HG03520 (cell line): ENCODE data around the gene SPRR2D.
"Not testable (repeated sequence)": the region's sequence is repeated elsewhere in the genome, so short reads cannot be mapped to it uniquely, and the experiment has no call there.

Source experiments
- ATAC-seq: cut with Tn5 transposase; IDR thresholded peaks from one replicate; pipeline ENCODE4 v1.9.1; 2021; ENCODE audit warnings: mild to moderate bottlenecking, moderate library complexity; ENCODE audit not compliant: unreplicated experiment

Gene SPRR2D

DNA sequence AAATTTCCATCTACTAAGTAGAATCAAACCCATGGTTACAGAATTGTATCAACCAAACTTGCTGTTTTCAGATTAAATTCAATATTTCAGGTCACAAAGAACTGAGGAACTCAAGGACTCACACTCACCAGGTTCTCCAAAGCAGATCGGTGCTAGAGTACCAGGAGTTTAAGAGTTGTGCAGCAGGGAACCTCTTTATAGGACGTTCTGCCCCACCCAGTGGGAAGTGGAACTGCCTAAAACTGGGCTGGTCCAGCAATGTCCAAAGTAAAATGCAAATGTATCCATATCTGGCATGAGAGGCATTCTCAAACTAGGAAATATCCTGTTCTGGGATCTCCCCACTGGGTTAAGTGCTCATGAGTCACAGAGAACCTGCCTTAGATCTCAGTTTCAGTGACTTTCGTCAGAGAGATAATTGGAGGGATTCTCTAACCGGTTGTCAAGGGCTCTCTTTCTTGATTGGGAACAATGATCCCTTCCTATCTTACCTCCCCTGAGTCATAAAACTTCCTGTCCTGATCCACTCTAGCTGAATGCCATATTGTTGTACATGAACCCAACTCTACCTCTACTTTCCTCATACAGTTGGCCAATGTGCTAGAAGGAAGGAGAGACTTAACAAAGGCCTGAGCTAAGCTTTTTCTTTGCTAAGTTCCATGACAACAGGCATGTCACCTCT is at the start of gene SPRR2D:
SPRR2D (minus strand) TSS at position 171 of the 682 bp plus-strand sequence. CDS start 774 bp downstream, outside the sequence.
- no peak for ATAC-seq

DNA sequence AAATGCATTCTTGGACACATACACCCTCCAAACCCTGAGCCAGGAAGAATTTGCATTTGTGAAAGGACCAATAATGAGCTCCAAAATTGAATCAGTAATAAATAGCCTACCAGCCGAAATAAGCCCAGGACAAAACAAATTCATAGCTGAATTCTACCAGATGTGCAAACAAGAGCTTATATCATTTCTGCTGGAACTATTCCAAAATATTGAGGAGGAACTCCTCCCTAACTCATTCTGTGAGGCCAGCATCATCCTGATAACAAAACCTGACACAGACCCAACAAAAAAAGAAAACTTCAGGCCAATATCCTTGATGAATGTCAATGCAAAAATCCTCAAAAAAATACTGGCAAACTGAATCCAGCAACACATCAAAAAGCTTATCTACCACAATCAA is 46.7 kb upstream of the SPRR2D start:
- ATAC-seq, result no peak

- no peak for ATAC-seq
These were observed 40.8 kb upstream of the SPRR2D start for GRCh38 chr1:153081736-153082135.

- ATAC-seq, result no peak
These were observed 32.1 kb upstream of the SPRR2D start for GRCh38 chr1:153072806-153073726.

DNA sequence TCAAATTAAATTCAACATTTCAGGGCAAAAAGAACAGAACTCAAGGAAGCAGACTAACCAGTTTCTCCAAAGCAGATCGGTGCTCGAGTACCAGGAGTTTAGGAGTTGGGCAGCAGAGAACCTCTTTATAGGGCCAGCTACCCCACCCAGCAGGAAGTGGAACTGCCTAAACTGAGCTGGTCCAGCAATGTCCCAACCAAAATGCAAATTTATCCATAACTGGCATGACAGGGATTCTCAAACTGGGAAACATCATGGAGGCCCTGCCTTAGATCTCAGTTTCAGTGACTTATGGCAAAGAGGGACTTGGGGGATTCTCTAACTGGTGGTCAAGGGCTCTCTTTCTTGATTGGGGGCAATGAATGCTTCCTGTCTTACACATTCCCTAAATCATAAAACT is 30.6 kb upstream of the SPRR2D start, which contains the start of gene SPRR2B:
SPRR2B (minus strand) TSS at position 101 of the 400 bp plus-strand sequence. CDS start 772 bp downstream, outside the sequence.
- ATAC-seq, result no peak

GRCh38 chr1:153070243-153070642 is 29.3 kb upstream of the SPRR2D start:
- no peak for ATAC-seq

DNA sequence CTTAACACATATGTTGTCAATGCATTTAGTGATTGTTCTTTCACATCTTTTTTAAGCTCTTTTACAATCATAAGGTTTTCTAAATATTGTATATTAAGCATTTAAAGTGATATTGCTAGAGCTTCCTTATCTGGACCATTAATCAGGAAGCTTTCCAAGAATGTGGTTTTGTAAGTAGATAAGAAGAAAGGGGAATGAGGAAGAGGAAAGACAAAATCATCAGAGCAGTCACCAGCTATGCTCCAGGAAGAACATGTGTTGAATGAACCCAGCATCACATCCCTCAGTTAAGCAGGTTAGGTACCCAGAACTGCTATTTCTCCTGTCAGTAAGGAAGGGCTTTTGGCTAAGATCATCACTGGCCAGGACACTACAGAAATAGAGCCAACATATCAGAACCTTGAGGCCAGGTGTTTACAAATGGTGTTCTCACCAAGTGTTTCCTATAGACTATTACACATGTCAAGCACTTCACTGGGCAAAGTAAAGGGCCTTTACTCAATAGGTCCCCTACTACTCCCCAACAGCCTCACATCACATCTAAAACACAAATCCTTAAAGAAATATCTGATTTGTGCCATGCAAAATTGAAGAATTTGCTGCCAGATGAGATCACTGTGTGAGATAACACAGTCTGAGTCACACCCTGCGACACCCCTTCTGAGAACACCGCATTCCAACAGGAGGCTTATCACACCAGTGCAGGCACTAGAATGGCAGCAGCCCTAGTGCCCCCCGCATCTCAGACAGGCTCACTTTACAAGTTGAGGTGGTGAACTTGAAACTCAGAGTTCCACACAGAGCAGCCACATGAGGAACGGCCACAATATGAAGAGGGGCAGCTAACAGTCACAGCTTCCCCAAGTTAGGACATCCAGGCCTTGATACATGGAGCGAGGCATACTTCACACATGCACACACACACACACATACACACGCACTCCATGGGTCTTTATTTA is 18.2 kb upstream of the SPRR2D start:
- no peak for ATAC-seq

DNA sequence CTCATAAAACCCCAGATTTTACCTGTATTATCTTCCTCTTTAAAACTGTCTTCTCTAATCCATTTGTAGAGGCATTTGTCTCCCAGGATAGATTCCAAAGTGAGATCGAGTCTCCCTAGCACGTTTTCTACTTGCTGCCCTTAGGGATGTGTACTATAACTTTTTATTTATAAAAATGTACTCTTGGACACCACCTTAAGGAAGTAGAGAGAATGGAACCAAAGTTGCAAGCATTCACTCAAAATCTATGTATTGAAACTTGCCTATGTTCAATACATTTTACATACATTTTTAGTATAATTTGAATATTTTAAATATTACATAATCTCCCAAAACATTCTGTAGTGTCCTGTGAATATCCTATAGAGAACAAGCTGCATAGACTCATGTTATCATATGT is 17.2 kb upstream of the SPRR2D start:
- ATAC-seq, result no peak

DNA sequence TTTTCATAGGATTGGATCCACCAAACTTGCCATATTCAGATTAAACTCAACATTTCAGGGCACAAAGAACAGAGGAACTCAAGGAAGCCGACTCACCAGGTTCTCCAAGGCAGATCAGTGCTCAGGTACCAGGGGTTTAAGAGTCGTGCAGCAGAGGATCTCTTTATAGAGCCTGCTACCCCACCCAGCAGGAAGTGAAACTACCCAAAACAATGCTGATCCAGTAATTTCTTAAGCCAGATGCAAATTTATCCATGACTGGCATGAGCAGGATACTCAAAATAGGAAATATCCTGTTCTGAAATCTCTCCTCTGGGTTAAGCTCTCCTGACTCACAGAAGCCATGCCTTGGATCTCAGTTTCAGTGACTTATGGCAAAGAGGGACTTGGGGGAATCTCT is 16.5 kb upstream of the SPRR2D start, which contains the start of gene SPRR2A:
SPRR2A (minus strand) TSS at position 138 of the 400 bp plus-strand sequence. CDS start 777 bp downstream, outside the sequence.
- no peak for ATAC-seq

- not testable (repeated sequence) for ATAC-seq
These were observed 15.2 kb upstream of the SPRR2D start for GRCh38 chr1:153056111-153056510.

GRCh38 chr1:153049211-153049610 is 8.3 kb upstream of the SPRR2D start:
- ATAC-seq, result no peak

- no peak for ATAC-seq
These were observed 5.7 kb downstream of the SPRR2D start for GRCh38 chr1:153035211-153035610.

GRCh38 chr1:153032677-153033308 is 8.1 kb downstream of the SPRR2D start:
- ATAC-seq, result no peak

GRCh38 chr1:153032073-153032472 is 8.8 kb downstream of the SPRR2D start:
- no peak for ATAC-seq

- no peak for ATAC-seq
These were observed 10.0 kb downstream of the SPRR2D start, which contains the start of gene SPRR1B for GRCh38 chr1:153030895-153031294. Gene SPRR1B, plus strand, starts transcription at chr1:153031203. Its CDS starts 1,143 bp downstream, at chr1:153032346.

- no peak for ATAC-seq
These were observed 12.2 kb downstream of the SPRR2D start for GRCh38 chr1:153028766-153029165.

DNA sequence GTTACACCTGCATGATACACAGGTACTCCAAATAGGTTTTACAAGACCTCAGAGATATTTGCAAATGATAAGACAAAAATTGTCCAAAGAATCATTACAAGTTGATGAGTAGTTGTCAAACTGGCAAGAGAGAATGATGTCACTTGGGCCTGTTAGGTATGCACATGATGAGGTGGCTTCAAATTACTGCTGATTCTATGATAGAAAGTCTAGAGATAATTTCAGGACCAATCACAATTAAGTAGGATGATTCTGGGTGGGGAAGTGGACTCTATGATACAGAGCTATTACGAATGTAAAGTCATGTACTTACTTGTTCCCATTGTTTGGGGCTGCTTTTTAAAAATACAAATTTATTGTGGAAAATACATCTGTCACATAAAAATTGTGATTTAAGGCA is 15.1 kb downstream of the SPRR2D start:
- ATAC-seq, result no peak

DNA sequence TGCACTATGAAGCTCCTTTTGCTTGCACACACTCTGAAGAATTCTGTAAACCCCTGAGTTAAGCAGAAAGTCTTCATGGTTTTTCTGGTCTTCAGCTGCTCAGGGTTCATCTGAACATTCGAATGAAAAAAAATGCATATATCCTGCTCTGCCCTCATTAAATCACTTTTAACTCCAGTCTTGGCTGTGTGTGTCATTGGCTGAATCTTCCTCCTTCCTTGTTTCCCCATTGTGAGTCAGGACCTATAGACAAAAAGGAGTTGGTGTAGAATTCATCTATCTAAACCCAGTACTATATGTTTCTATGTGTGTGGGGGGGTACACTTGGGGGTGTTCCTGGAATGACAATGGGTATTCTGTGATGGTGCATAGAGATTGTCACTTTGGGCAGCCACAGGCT is 16.5 kb downstream of the SPRR2D start:
- no peak for ATAC-seq

- no peak for ATAC-seq
These were observed 17.8 kb downstream of the SPRR2D start for GRCh38 chr1:153023109-153023508.

DNA sequence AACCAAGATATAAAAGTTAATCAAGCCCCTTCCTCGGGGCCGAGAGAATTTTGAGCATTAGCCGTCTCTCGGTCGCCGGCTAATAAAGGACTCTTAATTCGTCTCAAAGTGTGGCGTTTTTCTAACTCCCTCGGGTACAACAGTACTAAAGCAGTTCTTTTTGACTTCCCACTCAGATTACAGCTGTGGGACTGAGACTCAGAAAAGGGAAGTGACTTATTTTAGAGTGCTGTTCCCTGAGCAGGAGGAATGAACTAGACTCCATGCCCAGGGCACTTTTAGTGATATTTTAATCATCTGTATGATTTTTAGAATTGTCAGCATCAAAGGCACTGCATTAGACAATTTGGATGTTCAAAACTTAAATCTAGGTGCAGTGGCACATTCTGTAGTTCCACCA is 18.6 kb downstream of the SPRR2D start:
- not testable (repeated sequence) for ATAC-seq
